GM08714 (cell line): ENCODE results near the gene IL17RA.

Experiments used
- H3K4me3 ChIP-seq: fragments of 200-500 bp; sonication (Bioruptor generic); 2 replicates; pipeline ENCODE4 v1.5.1; 2014; ENCODE audit warnings: mild to moderate bottlenecking, low read length, inconsistent platforms
- ZNF274 ChIP-seq: IDR thresholded peaks from 2 replicates; pipeline ENCODE4 v1.6.1; 2012; ENCODE audit warnings: mild to moderate bottlenecking, low read depth, low read length

Gene IL17RA

DNA sequence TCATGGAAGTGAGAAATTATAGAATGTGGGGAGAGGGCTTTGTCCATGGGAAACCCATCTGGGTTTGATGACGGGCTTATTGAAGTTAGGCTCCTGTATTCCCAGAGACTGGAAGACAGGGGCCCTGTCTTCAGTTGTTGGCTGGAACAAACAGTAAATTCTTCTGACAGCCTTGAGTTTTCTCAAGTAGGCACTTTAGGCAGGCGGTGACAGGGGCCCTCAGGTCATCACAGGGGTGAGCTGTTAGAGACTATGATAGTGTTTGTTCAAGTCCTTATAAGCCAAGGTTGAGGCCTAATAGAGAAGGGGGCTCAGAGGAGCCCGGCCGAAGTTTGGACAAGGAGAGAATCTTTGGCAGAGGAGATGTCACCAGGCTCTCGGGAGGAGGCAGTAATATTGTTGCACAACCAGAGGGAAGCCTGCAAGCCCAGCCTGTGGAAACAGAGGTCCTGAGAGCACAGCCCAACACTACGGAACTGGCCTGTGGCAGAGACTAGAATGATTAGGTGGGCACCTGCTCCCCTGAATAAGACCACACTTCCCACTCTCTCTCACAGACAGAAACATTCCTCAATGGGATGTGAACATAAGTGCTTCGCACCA lies 20.2 kb upstream of the IL17RA start:
- TF ChIP-seq ZNF274 = no peak

DNA sequence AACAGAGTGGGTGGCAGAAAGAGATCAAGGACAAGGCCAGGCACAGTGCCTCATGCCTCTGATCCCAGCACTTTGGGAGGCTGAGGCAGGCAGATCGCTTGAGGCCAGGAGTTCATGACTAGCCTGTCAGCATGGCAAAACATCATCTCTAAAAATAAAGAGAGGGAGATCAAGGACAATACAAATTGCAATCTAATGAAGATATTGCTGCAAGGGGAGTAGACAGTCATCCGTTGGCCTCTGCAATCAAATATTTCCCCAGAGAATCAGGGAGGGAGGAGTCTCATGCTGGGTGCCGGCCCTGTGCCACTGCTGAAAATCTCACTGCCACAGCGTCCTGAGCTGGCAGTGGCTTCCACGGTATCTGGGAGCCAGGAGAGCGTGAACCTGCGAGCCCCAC lies 19.4 kb upstream of the IL17RA start:
- H3K4me3 ChIP-seq = no peak overlapping the region
- TF ChIP-seq ZNF274 = no peak

More for the DNA sequence above, 20.2 kb upstream of the IL17RA start:
- H3K4me3 ChIP-seq = no peak overlapping the region

DNA sequence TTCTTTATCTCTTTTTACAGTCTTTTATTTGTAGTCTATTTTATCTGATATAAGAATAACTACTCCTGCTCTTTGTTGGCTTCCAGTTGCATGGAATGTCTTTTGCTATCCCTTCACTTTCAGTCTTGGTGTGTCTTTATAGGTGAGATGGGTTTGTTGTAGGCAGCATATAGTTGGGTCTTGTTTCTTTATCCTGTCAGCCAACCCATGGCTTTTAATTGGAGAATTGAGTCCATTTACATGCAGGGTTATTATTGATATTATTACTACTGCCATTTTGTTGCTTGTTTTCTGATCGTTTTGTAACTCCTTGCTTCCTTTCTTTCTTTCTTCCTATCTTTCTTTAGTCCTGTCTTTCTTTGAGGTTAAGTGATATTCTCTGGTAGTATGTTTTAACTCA lies 11.9 kb upstream of the IL17RA start:
- H3K4me3 ChIP-seq = no peak overlapping the region
- TF ChIP-seq ZNF274 = no peak

DNA sequence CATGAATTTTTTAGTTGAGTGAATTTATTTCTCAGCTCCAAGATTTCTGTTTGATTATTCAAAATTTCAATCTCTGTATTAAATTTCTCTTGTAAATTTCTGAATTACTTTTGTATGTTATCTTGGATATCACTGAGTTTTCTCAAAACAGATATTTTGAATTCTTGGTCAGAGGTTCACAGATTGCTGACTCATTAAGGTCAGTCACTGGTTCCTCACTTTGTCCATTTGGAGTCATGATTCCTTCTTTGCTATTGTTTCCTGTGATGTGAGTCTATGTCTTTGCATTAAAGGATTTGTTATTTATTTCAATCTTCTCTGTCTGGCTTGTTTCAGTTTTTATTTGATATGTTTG lies 10.2 kb upstream of the IL17RA start:
- H3K4me3 ChIP-seq = no peak overlapping the region
- no peak for TF ChIP-seq ZNF274

DNA sequence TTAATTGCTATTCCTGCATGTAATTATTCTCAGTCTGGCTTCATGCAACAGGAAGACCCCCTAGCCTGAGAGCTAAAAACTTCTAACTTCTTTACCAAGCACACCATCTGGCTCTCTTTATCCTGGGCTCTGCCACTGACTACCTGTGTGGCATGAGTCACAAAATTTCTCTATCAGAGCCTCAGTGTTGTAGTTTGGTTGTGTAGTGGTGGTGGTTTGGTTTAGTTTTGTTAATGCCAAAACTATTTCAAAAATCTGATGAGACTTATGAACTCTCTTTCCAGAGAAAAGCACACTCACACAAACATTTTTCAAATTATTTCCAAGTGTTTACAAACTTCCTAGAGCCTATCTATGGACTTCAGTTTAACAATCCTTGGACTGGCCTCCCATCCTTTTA lies 7.5 kb upstream of the IL17RA start:
- no peak overlapping the region for H3K4me3 ChIP-seq
- no peak for TF ChIP-seq ZNF274

DNA sequence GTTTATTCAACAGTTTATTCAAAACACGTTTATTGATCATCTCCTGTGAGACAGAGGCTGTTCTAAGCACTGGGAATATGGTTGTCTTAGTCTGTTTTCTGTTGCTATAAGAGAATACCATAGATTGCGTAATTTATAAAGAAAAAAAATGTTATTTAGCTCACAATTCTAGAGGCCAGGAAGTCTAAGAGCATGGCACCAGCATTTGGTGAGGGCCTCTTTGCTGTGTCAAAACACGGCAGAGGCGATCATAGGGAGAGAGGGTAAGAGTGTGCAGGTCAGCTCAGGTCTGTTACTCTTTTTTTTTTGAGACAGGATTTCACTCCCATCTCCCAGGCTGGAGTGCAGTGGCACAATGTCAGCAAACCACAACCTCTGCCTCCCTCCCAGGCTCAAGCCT lies 5.2 kb upstream of the IL17RA start:
- H3K4me3 ChIP-seq = no peak overlapping the region
- TF ChIP-seq ZNF274 = no peak

DNA sequence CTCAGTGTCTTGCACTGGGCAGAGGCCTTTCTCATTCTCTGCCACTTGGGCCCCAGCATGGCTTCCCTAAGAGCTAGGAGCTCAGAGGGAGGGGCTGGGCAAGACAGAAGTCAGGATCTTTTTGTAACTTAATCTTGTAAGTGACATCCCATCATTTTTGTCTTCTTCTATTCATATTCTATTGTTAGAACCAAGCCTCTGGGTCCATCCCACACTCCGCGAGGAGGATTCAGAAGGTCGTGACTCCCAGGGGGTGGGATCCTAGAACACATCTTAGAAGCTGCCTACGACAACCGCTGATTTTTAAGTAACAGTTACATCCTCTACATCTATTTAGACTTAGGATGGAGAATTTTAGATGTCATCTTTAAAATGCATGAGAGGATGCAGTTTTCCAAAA lies 1.5 kb upstream of the IL17RA start:
- no peak overlapping the region for H3K4me3 ChIP-seq
- no peak for TF ChIP-seq ZNF274

DNA sequence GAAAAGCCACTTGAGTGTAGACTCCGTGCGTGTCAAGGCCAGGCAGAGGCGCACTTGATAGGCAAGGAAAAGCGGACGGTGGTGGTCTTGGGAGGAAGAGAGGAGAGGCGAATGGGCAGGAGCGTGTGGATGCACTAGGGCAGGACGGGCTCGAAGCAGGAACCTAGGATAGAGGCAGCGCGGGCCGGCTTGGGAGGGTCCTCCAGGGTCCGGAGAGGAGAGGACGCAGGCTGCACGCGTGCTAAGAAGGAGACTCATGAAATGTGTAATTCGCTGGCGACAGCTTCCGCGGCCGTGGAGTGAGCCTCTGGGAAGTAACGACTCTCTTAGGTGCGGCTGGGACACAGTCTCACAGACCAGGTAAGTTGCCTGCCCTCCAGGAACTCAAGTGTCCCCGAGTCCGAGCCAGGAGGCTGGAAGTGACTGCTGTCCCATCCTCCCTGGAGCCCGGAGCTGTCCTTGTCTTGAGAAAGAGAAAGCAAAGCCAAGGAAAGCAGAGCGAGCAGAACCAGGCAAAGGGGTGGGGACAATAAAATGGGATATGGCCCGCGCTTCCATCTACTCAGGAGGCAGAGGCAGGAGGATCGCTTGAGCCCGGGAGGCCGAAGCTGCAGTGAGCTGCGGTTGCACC lies 874 bp upstream of the IL17RA start:
- no peak overlapping the region for H3K4me3 ChIP-seq
- TF ChIP-seq ZNF274 = no peak

DNA sequence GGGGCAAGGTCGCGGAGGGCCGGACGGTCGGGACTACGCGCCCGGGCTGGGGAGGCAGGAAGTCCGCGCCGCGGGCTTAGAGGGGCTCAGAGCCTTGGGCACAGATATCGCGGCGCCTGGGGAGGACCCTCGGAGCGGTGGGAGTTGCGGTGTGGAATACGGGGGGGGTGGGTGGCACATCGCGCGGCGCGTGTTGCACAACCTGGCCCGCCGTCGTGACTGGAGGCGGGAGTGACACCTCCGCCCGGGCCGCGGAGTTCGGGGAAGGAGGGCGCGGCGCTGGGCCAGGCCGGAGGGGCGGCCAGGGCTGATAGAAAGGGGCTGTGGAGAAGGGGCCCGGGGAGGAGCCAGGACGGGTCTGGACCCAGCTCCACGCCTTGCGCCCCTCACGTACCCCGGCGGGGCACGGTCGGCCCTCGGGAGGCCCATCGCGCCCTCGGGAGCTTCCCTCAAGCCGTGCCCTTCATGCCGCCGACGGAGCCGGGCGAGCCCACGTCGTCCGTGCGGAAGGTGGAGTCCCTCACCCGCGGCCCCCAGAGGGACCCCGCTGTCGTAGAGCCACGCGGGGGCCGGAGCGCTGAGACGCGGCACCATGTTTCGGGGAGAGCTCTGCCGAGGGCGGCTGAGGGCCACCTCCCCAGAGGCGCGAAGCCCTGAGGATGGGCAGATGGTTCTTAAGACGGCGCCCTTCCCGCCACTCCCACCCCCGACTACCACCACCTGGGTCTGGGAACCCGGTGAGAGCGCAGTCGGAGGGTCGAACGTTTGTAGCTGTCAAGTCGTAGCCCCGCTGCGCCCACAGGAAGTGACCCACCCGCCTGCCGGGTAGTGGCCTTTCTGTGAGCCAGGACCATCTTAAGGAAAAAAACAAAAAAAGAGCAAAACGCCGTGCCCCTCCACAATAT lies 729 bp downstream of the IL17RA start:
- H3K4me3 ChIP-seq = peak overlapping the region; percentile 84
- no peak for TF ChIP-seq ZNF274

DNA sequence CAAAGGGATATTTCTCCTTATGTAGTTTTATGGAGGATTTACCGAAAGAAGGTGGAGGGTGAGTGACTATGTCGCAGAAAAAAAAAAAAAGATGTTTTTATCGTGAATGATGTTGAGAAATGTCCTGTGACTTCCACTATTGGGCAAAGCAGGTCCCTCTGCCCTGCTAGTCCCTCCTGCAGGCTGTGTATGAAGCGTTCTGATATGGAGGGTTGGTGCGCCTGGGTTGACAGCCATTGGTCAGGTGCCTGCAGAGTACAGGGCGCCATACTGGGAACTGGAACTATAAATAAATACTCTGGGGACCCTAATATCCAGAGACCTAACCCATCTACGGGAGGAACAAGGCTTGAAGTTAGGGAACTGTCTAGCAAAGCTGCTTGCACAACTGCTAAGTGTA lies 1.5 kb downstream of the IL17RA start:
- no peak for TF ChIP-seq ZNF274
- H3K4me3 ChIP-seq = peak overlapping the region; percentile 84; the same call in 1 of the 2 replicates

DNA sequence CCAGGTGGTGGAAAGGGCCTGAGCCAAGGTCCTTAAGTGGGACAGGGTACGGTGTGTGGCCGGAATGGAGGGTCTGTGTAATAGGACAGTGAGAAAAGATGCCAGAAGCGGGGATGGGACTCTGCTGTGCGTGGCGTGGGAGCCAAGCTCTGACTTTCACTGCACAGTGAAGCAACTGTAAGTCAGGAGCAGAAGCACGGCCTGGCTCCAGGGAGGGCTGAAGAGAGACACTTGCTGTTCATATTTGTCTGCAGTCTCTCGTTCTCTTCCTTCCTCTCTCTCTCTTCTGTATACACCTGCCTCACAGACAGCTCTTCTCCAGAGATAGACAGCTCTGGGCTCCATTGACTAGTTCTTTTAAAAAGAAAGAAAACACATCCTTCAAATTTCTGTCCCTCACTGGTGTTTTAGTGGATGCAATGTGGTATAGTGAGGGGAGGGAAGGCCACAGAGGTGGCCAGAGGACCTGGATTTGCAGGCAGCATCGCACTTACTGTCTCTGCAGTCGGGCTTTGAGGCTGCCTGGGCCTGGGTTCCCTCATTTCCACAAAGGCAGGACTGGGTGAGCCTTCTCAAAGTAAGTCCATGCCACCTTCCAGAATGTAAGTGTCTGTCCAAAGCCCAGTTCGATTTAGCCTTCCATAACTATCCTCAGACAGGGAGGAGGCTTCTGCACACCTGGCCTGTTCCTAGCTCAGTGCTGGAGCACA lies 2.1 kb downstream of the IL17RA start:
- H3K4me3 ChIP-seq = peak overlapping the region; percentile 21; the same call in 1 of the 2 replicates
- no peak for TF ChIP-seq ZNF274

DNA sequence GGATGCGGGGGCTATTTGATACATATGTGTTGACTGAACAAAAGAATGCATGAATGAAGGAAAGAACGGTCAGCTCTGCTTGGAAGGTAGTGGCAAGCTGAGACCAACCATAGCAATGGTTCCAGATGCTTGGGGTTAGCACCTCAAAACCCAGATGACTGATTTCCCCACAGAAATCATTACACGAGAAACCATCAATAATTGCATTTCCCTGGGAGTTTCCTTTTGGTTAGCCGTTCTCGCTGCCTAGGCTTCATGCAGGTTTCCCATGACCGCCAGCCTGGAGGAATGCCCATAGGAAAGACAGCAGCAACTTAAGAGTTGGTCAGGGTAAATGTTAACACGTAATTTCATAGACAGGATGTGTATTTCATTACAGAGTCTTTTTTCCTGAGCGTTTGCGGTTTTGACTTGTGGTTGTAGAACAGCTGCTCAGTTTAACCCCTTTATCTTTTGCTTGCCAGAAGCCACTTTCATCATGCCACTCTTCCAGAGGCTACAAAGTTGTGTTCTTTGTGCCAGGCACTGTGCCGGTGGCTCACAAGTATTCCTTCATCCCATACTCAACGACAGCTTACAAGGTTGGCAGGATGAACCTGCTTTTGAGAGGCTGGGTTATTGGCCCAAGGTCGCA lies 2.8 kb downstream of the IL17RA start:
- peak overlapping the region; percentile 41; the same call in 1 of the 2 replicates for H3K4me3 ChIP-seq

DNA sequence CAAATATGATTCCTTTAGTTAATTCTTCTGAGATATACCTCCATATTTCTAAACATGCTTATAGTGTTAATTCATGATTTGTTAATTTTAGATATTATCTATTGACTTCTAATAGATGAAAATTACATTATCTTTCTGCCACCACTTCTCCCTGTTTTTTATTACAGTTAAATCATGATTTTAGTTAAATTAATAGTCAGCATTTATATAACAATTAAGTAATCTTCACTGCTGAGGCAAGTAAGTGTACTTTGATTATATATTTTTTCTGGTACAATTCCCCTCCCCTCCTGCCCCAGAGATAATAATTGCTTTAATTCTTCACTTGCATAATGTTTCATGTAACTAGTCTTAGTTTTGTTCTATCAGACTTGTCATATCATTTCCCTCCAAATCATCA lies 5.8 kb downstream of the IL17RA start:
- H3K4me3 ChIP-seq = no peak overlapping the region
- no peak for TF ChIP-seq ZNF274

More for the DNA sequence above, 2.8 kb downstream of the IL17RA start:
- no peak for TF ChIP-seq ZNF274

DNA sequence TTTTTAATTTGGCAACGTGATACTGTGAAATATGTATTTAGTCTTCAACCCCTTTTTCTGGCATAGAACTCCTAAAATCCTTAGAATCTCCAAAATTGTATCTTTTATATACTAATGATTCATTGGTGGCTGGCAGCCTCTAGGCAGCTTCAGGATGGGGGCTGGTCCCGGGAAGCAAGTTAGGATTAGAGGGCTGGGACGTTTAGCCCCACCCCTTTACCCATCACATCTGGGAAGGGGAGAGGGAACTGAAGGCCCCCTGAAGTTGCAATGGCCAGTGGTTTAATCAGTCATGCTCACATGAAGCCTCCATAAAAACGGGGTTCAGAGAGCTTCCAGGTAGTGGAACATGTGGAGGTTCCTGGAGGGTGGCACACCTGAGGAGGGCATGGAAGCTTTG lies 7.1 kb downstream of the IL17RA start:
- TF ChIP-seq ZNF274 = no peak
- H3K4me3 ChIP-seq = no peak overlapping the region
